ENCODE data around the gene SETD6. TPM values are rescaled to one million over a fixed set of nuclear protein-coding genes. Genes with fewer than 3 reads are reported as not detected.

SETD6 gene
- total and polyA plus RNA-seq, 7 donors: 3.6 to 23.5 (median 15.5) TPM

DNA sequence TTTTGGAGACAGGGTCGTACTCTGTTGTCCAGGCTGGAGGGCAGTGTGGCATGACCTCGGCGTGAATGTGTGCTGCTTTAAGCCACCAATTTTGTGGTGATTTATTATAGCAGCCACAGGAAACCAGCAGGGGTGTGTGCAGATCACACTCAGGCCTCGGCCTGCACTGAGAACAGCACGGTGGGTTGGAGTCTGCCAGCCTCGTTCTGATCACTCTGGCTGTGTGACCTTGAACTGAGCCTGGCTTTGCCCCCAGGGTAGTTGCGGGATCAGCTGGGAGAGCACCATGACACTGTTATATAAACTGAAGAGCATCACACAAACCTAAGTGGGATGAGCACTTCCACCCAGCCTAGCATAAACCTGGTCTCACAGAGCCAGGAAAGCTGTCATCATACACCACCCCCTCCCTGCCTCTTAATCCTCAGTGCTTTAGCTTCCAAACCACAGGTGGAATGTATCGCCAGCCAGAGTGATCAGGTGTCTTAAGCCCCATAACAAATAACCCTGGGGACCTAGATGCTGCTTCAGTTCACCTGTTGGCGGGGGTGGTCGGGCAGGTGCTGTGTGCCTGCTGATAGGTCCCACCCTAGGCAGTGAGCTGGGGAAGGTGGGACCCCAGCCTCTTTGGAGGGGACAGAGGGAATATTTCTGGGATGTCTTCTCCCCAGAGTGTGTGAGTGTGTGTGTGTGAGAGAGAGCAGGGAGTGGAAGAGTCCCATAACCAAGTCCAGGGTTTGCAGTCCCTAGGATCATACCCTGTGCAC lies 43.9 kb upstream of the SETD6 start:
- TF ChIP-seq, protein P1, sequence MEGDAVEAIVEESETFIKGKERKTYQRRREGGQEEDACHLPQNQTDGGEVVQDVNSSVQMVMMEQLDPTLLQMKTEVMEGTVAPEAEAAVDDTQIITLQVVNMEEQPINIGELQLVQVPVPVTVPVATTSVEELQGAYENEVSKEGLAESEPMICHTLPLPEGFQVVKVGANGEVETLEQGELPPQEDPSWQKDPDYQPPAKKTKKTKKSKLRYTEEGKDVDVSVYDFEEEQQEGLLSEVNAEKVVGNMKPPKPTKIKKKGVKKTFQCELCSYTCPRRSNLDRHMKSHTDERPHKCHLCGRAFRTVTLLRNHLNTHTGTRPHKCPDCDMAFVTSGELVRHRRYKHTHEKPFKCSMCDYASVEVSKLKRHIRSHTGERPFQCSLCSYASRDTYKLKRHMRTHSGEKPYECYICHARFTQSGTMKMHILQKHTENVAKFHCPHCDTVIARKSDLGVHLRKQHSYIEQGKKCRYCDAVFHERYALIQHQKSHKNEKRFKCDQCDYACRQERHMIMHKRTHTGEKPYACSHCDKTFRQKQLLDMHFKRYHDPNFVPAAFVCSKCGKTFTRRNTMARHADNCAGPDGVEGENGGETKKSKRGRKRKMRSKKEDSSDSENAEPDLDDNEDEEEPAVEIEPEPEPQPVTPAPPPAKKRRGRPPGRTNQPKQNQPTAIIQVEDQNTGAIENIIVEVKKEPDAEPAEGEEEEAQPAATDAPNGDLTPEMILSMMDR (IDR thresholded peaks at IDR 0.05): no peak
- TF ChIP-seq EP300 (IDR thresholded peaks at IDR 0.05): no peak
- TF ChIP-seq POLR2AphosphoS5 (IDR thresholded peaks at IDR 0.05): no peak
- no peak for TF ChIP-seq POLR2A (IDR thresholded peaks at IDR 0.05)
- Histone ChIP-seq H3K4me3 (no peak overlapping the region), H3K27ac (no peak overlapping the region), H3K36me3 (no peaks in the 10 kb centered on the region), H3K27me3 (peaks cover 8 to 53% (median 15%) of the 10 kb centered on the region in 3 donors), H3K4me1 (no peaks in the 10 kb centered on the region), H3K9me3 (no peaks in the 10 kb centered on the region)
- DNase-seq: no peak
- intact Hi-C loops (cut with DNase I): no loop called here
- 56 to 70% methylated on average over 10 of the region's 10 CpGs for WGBS, 2 donors

DNA sequence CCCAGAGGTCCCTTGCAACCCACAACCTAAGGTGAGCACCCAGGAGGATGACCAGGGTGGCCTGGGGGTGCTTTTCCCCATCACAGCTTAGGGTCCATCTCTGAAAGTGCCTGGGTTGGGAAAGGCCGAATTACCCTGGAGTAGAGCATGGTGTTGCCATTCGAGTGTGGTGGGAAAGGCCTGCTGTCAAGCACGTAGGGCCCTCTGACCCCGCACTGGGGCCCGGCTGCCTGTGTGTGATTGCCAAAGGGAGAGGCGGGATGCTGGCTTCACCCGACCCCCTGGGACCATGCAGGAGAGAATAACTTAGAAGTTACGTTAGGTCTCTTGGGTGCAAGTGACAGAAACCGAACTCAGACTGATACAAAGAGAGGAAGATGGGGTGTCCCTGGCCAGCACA lies 43.1 kb upstream of the SETD6 start:
- no peaks in the 10 kb centered on the region for H3K9me3 ChIP-seq
- H3K4me1 ChIP-seq: no peaks in the 10 kb centered on the region
- intact Hi-C loops (cut with DNase I): no loop called here
- TF ChIP-seq POLR2A (IDR thresholded peaks at IDR 0.05) (no peak), POLR2AphosphoS5 (IDR thresholded peaks at IDR 0.05) (no peak), EP300 (IDR thresholded peaks at IDR 0.05) (no peak)
- TF ChIP-seq, protein P1 (IDR thresholded peaks at IDR 0.05): no peak
- H3K27me3 ChIP-seq: peaks cover under 1 to 45% (median 6%) of the 10 kb centered on the region in 3 donors
- WGBS, 2 donors: 87 to 91% methylated on average over 9 of the region's 9 CpGs
- no peak overlapping the region for H3K4me3 ChIP-seq
- no peaks in the 10 kb centered on the region for H3K36me3 ChIP-seq
- no peak for DNase-seq
- no peak overlapping the region for H3K27ac ChIP-seq

DNA sequence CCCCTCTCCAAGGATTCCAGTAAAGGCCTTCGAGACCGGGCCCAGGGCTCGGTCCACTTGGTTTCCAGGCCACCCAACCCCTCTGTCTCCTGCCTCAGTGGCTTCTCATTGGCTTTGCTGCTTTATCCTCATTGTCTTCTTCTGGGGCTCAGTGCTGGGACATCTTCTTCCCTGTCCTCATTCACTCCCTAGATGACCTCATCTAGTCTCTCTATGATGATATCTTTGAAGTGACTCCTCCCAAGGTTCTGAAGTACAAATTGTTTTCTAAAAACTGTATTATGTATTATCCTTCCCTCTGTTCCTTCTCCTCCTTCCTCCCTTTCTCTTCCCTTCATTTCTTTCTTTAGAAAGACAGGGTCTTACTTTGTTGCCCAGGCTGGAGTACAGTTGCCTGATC lies 42.5 kb upstream of the SETD6 start:
- H3K27me3 ChIP-seq: peaks cover 0 to 39% (median 2%) of the 10 kb centered on the region in 3 donors
- no peak overlapping the region for H3K27ac ChIP-seq
- H3K4me1 ChIP-seq: no peaks in the 10 kb centered on the region
- intact Hi-C loops (cut with DNase I): no loop called here
- DNase-seq: no peak
- 91 to 93% methylated on average over 3 of the region's 3 CpGs for WGBS, 2 donors
- no peaks in the 10 kb centered on the region for H3K9me3 ChIP-seq
- TF ChIP-seq POLR2A (IDR thresholded peaks at IDR 0.05) (no peak), EP300 (IDR thresholded peaks at IDR 0.05) (no peak), POLR2AphosphoS5 (IDR thresholded peaks at IDR 0.05) (no peak)
- TF ChIP-seq, protein P1 (IDR thresholded peaks at IDR 0.05): no peak
- no peaks in the 10 kb centered on the region for H3K36me3 ChIP-seq
- no peak overlapping the region for H3K4me3 ChIP-seq

DNA sequence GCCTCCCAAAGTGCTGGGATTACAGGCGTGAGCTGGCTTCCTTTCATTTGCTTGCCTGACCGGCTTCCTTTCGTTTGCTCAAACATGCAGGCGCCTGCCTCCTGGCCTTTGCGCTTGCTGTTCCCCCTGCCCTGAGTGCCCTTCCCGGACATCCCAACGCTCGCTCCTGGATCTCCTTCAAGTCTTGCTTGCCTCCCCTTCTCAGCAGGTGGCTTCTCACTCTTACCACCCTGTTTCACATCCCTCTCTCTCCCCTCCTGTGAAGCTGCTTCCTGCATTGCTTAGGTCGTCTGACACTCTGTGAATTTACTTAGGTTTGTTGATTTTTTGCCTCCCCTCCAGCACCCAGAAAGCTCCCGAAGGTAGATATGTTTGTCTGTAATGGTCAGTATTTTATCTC lies 41.0 kb upstream of the SETD6 start:
- TF ChIP-seq POLR2AphosphoS5 (IDR thresholded peaks at IDR 0.05) (no peak), EP300 (IDR thresholded peaks at IDR 0.05) (no peak), POLR2A (IDR thresholded peaks at IDR 0.05) (no peak)
- TF ChIP-seq, protein P1 (IDR thresholded peaks at IDR 0.05): no peak
- no peak overlapping the region for H3K4me3 ChIP-seq
- no peaks in the 10 kb centered on the region for H3K9me3 ChIP-seq
- WGBS, 2 donors: 73 to 74% methylated on average over 10 of the region's 10 CpGs
- intact Hi-C loops (cut with DNase I): no loop called here
- no peak for DNase-seq
- H3K36me3 ChIP-seq: no peaks in the 10 kb centered on the region
- no peaks in the 10 kb centered on the region for H3K4me1 ChIP-seq
- no peak overlapping the region for H3K27ac ChIP-seq
- peaks cover 0 to 24% (median 0%) of the 10 kb centered on the region in 3 donors for H3K27me3 ChIP-seq
